AG04450 (cell line): ENCODE results near the gene PTPRZ1. TPM values are rescaled to one million over a fixed set of nuclear protein-coding genes. Genes with fewer than 3 reads are reported as not detected.

Experiments
- CTCF ChIA-PET: fragments of 300-600, 350-600 bp; formaldehyde crosslinking; extraction: SDS; loops from one replicate; lab custom pipeline; 2022; ENCODE audit warnings: antibody characterized with exemption, inconsistent platforms; lab: Charles Lee
- POLR2A ChIA-PET: fragments of 350-600 bp; formaldehyde crosslinking; extraction: SDS; loops from one replicate; lab custom pipeline; 2021; ENCODE audit warnings: antibody characterized with exemption, inconsistent platforms; lab: Yijun Ruan, JAX
- DNase-seq: peaks from one replicate; pipeline ENCODE4 v3.0.0-alpha.2; 2011; ENCODE audit warnings: low read depth, low spot score
- H3K27ac ChIP-seq: one replicate; pipeline ENCODE4 v1.5.1; 2012; ENCODE audit warnings: low read depth, low read length, control low read depth
- H3K27me3 ChIP-seq: one replicate; pipeline ENCODE4 v1.6.0; 2012; ENCODE audit warnings: low read length; ENCODE audit not compliant: control insufficient read depth, insufficient read depth
- H3K4me3 ChIP-seq: 2 replicates; pipeline ENCODE4 v1.5.1; 2011; ENCODE audit warnings: mild to moderate bottlenecking, low read depth, low read length, control low read depth
- H3K9me3 ChIP-seq: 2 replicates; pipeline ENCODE4 v1.5.1; 2012; ENCODE audit warnings: low read length; ENCODE audit not compliant: control insufficient read depth, insufficient read depth
- CTCF ChIP-seq: IDR thresholded peaks from 2 replicates; pipeline ENCODE4 v1.5.1; 2011; ENCODE audit warnings: low read depth, low read length, control low read depth, inconsistent platforms
- polyA plus RNA-seq: library from polyadenylated mRNA; depleted of rRNA; stranded (reverse); fragments of >200 nt; gene quantifications from 2 replicates; pipeline ENCODE4 v1.2.3, GENCODE V29; 2011

Gene PTPRZ1
- polyA plus RNA-seq, 1 experiment: not detected

GRCh38 chr7:121885166-121885920 is 12.4 kb downstream of the PTPRZ1 start:
- no peak for DNase-seq
- ChIA-PET CTCF (no interaction called here), POLR2A (no interaction called here)
- no peaks in the 10 kb centered on the region for H3K9me3 ChIP-seq
- H3K4me3 ChIP-seq: no peak overlapping the region
- no peaks in the 10 kb centered on the region for H3K27me3 ChIP-seq
- TF ChIP-seq CTCF: no peak
- H3K27ac ChIP-seq: no peak overlapping the region

- TF ChIP-seq CTCF: no peak
- no peaks in the 10 kb centered on the region for H3K27me3 ChIP-seq
- H3K27ac ChIP-seq: no peak overlapping the region
- no peak for DNase-seq
- no peaks in the 10 kb centered on the region for H3K9me3 ChIP-seq
- CTCF ChIA-PET: no interaction called here
- POLR2A ChIA-PET: no interaction called here
- H3K4me3 ChIP-seq: no peak overlapping the region
These were observed 14.7 kb downstream of the PTPRZ1 start for GRCh38 chr7:121887634-121888033.

GRCh38 chr7:121890833-121891232 is 17.9 kb downstream of the PTPRZ1 start:
- DNase-seq: no peak
- H3K27me3 ChIP-seq: peaks cover 2% of the 10 kb centered on the region
- ChIA-PET CTCF (no interaction called here), POLR2A (no interaction called here)
- no peak for TF ChIP-seq CTCF
- no peak overlapping the region for H3K4me3 ChIP-seq
- H3K27ac ChIP-seq: no peak overlapping the region
- H3K9me3 ChIP-seq: no peaks in the 10 kb centered on the region

- POLR2A ChIA-PET: no interaction called here
- TF ChIP-seq CTCF: no peak
- DNase-seq: no peak
- no peaks in the 10 kb centered on the region for H3K9me3 ChIP-seq
- no peak overlapping the region for H3K27ac ChIP-seq
- CTCF ChIA-PET: interaction anchor here (0.6 kb wide), 1 partner anchor 197 kb away, joined by 4 read pairs; no protein-coding TSS in a partner anchor
- no peak overlapping the region for H3K4me3 ChIP-seq
- H3K27me3 ChIP-seq: peaks cover 2% of the 10 kb centered on the region
These were observed 18.8 kb downstream of the PTPRZ1 start for GRCh38 chr7:121891731-121892130.

GRCh38 chr7:121901026-121901425 is 28.1 kb downstream of the PTPRZ1 start:
- CTCF ChIA-PET: interaction anchor here (0.8 kb wide), 1 partner anchor 93 kb away, joined by 3 read pairs; no protein-coding TSS in a partner anchor

More at GRCh38 chr7:121901026-121901425, 28.1 kb downstream of the PTPRZ1 start:
- Histone ChIP-seq H3K9me3 (no peaks in the 10 kb centered on the region), H3K27ac (no peak overlapping the region), H3K4me3 (no peak overlapping the region), H3K27me3 (no peaks in the 10 kb centered on the region)
- no peak for TF ChIP-seq CTCF
- DNase-seq: no peak
- POLR2A ChIA-PET: no interaction called here
